Measurements from ENCODE around the gene HHIPL1. TPM values are rescaled to one million over a fixed set of nuclear protein-coding genes. Genes with fewer than 3 reads are reported as not detected.

HHIPL1 gene
- total RNA-seq = 1.2 and 1.6 TPM in 2 replicates

GRCh38 chr14:99644723-99645544 is at the start of gene HHIPL1:
TSS of gene HHIPL1 (plus strand) at chr14:99645129. CDS start at chr14:99645208, 79 bp downstream.

GRCh38 chr14:99603471-99604277 is 41.3 kb upstream of the HHIPL1 start, which contains the start of gene CCDC85C:
TSS of gene CCDC85C (minus strand) at chr14:99604207. CDS start at chr14:99603959, 248 bp downstream.

GRCh38 chr14:99683619-99684409 is 38.9 kb downstream of the HHIPL1 start, which contains the start of gene CYP46A1:
TSS of gene CYP46A1 (plus strand) at chr14:99684298. CDS start at chr14:99684418, 120 bp downstream.

Other genes starting within 250 kb of the HHIPL1 start
- 60.2 and 65.2 TPM in 2 replicates for gene SETD3, start 164.3 kb upstream of the HHIPL1 start, total RNA-seq
- 24.2 and 37.4 TPM in 2 replicates for gene CCNK, start 163.7 kb upstream of the HHIPL1 start, total RNA-seq
- 4.3 and 6.6 TPM in 2 replicates for gene CCDC85C, start 40.9 kb upstream of the HHIPL1 start, total RNA-seq
- gene CYP46A1, start 39.2 kb downstream of the HHIPL1 start, total RNA-seq = 0.11 and 0.26 TPM in 2 replicates
- 40.1 and 41.9 TPM in 2 replicates for gene EML1, start 148.3 kb downstream of the HHIPL1 start, total RNA-seq

Data from dermis lymphatic vessel endothelial cell (primary cell).